ENCODE data around the gene MRPS2.

The MRPS2 gene

GRCh38 chr9:135480071-135480939 lies 20.2 kb upstream of the MRPS2 start:
- no peak for DNase-seq (ENCODE audit: low read depth in 1 of 2, low spot score in 1 of 2)

- DNase-seq (ENCODE audit: low read depth in 1 of 2, low spot score in 1 of 2): no peak
Measured at GRCh38 chr9:135480940-135481310, 19.6 kb upstream of the MRPS2 start.

- DNase-seq (ENCODE audit: low read depth in 1 of 2, low spot score in 1 of 2): no peak
Measured at GRCh38 chr9:135482015-135482754, 18.3 kb upstream of the MRPS2 start.

GRCh38 chr9:135484460-135485277 lies 15.8 kb upstream of the MRPS2 start:
- DNase-seq (ENCODE audit: low read depth in 1 of 2, low spot score in 1 of 2): no peak

GRCh38 chr9:135485385-135485784 lies 15.1 kb upstream of the MRPS2 start:
- DNase-seq (ENCODE audit: low read depth in 1 of 2, low spot score in 1 of 2): no peak

- DNase-seq (ENCODE audit: low read depth in 1 of 2, low spot score in 1 of 2): no peak
Measured at GRCh38 chr9:135485832-135486231, 14.7 kb upstream of the MRPS2 start.

GRCh38 chr9:135486267-135487065 lies 14.0 kb upstream of the MRPS2 start:
- no peak for DNase-seq (ENCODE audit: low read depth in 1 of 2, low spot score in 1 of 2)

GRCh38 chr9:135487281-135488012 lies 13.0 kb upstream of the MRPS2 start:
- no peak for DNase-seq (ENCODE audit: low read depth in 1 of 2, low spot score in 1 of 2)

- no peak for DNase-seq (ENCODE audit: low read depth in 1 of 2, low spot score in 1 of 2)
Measured at GRCh38 chr9:135488013-135488330, 12.5 kb upstream of the MRPS2 start.

- no peak for DNase-seq (ENCODE audit: low read depth in 1 of 2, low spot score in 1 of 2)
Measured at GRCh38 chr9:135488527-135488926, 12.0 kb upstream of the MRPS2 start.

- no peak for DNase-seq (ENCODE audit: low read depth in 1 of 2, low spot score in 1 of 2)
Measured at GRCh38 chr9:135489188-135489906, 11.1 kb upstream of the MRPS2 start.

GRCh38 chr9:135490166-135490870 lies 10.2 kb upstream of the MRPS2 start:
- DNase-seq (ENCODE audit: low read depth in 1 of 2, low spot score in 1 of 2): no peak

- DNase-seq (ENCODE audit: low read depth in 1 of 2, low spot score in 1 of 2): no peak
Measured at GRCh38 chr9:135490980-135491464, 9.5 kb upstream of the MRPS2 start.

- no peak for DNase-seq (ENCODE audit: low read depth in 1 of 2, low spot score in 1 of 2)
Measured at GRCh38 chr9:135491764-135492163, 8.7 kb upstream of the MRPS2 start.

GRCh38 chr9:135492886-135493669 lies 7.4 kb upstream of the MRPS2 start:
- DNase-seq (ENCODE audit: low read depth in 1 of 2, low spot score in 1 of 2): no peak

GRCh38 chr9:135494791-135495559 lies 5.5 kb upstream of the MRPS2 start:
- no peak for DNase-seq (ENCODE audit: low read depth in 1 of 2, low spot score in 1 of 2)

- DNase-seq (ENCODE audit: low read depth in 1 of 2, low spot score in 1 of 2): no peak
Measured at GRCh38 chr9:135498381-135499126, 1.9 kb upstream of the MRPS2 start.
